GM20431 (cell line): Measurements from ENCODE around the gene NMS.

Experiments used
- in situ Hi-C: fragments of 300-500 bp; cut with MseI, MboI; formaldehyde crosslinking; loops from one replicate; pipeline ENCODE4 v1.15.0; 2020; ENCODE audit warnings: low sequenced_read_pairs; ENCODE audit not compliant: unreplicated experiment

NMS gene

DNA sequence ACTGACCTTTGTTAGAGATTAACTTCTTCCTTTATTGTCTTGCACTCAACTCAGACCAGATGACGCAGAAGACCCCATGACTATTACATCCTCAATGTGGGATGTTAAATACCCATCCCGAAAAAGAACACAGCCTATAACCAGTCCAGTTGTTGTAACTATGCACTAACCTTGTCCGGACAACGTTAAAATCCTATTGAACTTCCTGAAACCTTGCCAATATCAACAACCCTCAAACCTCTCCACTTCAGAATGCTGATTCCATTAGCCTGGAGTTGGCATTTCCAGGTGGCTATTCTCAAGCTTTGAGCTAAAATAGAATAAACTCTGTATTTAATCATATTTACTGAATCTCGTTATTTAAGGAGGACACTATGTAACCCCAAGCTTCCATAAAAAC, 13.6 kb downstream of the NMS start:
- in situ Hi-C loops: no loop called here

DNA sequence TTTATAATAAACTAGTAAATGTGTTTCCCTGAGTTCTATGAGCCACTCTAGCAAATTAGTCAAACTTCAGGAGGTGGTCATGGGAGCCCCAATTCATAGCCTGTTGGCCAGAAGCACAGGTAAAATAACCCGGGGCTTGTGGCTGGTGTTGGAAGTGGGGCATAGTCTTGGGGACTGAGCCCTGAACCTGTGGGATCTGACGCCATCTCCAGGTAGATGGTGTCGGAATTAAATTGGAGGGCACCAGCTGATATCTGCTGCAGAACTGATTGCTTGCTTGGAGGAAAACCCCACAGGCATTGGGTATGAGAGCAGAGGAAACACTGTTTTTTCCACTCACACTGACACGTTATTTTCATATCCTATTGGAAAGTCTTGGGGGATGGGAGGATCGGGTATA, 14.1 kb downstream of the NMS start:
- in situ Hi-C loops: no loop called here

DNA sequence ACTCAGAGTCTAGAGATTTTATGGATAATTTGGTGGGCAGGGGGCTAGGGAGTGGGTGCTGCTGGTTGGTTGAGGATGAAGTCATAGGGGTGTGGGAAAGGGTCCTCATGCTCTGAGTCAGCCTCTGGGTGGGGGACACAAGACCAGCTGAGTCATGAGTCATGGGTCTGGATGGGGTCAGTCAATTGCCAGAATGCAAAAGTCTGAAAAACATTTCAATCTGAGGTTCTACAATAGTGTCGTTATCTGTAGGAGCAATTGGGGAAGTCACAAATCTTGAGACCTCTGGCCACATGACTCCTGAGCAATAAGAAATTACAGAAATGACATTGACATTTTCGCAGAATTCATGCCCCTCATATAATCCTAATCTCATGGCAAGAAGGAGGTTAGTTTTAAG, 15.1 kb downstream of the NMS start:
- in situ Hi-C loops: no loop called here

GRCh38 chr2:100494712-100495111, 24.4 kb downstream of the NMS start:
- in situ Hi-C loops: no loop called here

GRCh38 chr2:100502782-100503181, 32.5 kb downstream of the NMS start:
- in situ Hi-C loops: no loop called here

- in situ Hi-C loops: no loop called here
Observed at GRCh38 chr2:100504542-100504941, 34.3 kb downstream of the NMS start.

DNA sequence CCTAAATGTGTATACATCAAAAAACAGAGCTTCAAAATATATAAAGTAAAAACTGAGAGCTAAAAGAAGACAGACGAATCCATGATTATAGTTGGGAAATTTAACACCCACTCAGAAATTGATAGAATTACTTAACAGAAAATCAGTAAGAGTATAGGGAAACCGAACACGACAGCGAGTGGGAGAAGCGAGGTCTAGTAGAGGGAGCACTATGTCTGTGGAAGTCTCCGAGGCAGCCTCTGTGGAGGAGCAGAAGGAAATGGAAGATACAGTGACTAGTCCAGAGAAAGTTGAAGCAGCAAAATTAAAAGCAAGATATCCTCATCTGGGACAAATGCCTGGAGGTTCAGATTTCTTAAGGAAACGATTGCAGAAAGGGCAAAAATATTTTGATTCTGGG, 38.8 kb downstream of the NMS start:
- in situ Hi-C loops: no loop called here

GRCh38 chr2:100513650-100514049, 43.4 kb downstream of the NMS start:
- in situ Hi-C loops: no loop called here

- in situ Hi-C loops: no loop called here
Observed at GRCh38 chr2:100517556-100517955, 47.3 kb downstream of the NMS start.

DNA sequence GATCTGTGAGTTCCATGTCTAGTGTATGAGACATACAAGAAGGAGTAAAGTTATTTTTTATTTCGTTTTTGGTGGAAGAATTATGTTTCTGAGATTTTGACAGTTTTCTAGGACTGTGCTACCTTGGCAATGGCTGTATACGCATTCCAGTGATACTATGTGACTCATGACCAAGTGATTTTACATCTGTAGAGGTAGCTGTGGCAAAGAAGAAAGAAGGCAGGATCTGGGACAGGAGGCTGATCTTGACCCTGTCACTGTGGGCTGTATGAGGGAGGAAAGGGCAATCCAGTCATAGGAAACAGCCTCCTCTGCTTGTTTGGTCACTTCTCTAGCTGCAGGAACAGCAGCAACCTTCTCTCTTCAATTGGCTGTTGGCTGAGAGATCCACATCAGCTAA, 48.5 kb downstream of the NMS start:
- in situ Hi-C loops: no loop called here

DNA sequence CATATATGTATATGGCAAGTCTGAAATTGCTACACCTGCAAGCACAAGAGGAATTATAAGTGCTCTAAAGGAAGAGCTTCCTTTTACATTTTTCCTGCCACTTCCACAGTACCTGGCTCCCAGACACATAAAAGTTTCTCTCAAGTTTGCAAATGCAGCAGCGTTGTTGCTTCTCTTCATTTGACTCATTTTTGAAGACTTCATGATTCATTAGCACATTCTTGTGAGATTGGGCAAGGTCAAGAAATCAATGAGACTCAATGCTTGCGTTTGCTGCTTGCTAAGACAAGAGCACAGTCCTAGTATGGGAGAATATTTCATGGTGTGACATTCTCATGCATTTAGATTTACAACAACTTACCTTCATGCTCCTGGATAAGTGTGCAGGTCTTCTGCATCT, 49.9 kb downstream of the NMS start:
- in situ Hi-C loops: no loop called here

- in situ Hi-C loops: no loop called here
Observed at GRCh38 chr2:100522430-100522829, 52.1 kb downstream of the NMS start.

DNA sequence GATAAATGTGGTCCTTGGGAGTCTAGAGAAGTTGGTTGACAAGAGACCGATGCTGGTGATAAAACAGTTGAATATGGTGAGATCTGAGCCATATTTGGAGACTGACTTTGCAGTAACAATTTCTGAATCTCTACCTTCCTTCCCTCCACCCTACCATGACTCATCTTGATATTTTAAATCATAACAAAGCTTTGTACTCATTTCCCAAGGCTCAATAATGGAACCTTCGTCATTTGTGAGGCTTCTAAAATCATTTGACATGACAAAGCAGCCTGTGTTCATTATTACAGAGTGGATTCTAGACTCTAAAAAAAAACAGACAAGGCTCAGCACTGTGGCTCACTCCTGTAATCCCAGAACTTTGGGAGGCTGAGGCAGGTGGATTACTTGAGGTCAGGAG, 54.0 kb downstream of the NMS start:
- in situ Hi-C loops: no loop called here

GRCh38 chr2:100526868-100527267, 56.6 kb downstream of the NMS start:
- in situ Hi-C loops: no loop called here

DNA sequence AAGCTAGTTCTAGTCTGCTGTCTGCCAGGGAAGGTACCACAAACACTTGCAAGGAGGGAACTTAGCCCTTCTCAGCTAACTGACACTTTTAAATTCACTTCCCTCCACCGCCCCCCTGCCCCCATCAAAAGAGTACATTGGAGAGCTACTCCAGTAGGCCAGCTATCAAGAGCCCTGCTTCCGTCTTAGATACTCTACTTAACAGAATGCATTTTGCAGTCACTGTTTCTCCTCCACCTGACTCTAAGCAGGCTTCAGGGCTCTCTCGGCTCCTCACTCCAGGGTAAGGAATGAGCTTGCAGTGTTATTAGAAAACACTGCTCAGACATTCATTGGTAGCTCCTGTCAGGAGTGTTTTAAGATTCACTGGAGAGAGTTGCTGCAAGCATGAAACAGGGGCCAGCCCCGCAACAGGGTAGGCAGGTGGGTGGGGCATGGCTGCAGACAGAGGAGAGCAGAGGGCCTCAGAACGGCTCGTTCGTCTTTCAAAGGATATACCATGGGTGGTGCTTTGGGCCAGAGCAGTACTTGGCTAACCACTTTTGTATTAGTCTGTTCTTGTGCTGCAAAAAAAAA, 57.2 kb downstream of the NMS start:
- in situ Hi-C loops: no loop called here

DNA sequence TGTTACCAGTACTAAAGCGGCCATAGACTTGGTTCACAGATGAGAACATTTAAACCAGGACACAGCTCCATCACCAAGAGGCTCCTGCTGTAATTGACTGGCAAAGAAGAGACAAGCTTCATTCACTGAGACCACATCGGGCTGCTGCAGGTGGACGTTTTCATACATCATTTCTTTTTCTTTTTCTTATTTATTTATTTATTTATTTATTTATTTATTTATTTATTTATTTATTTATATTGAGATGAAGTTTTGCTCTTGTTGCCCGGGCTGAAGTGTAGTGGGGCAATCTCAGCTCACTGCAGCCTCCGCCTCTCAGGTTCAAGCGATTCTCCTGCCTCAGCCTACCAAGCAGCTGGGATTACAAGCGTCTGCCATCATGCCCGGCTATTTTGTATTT, 58.9 kb downstream of the NMS start:
- in situ Hi-C loops: no loop called here

GRCh38 chr2:100529900-100530299, 59.6 kb downstream of the NMS start:
- in situ Hi-C loops: no loop called here
